NCI-H2107 (cell line): ENCODE measurements around the gene PRM2.

Experiments
- DNase-seq: peaks from one replicate; lab custom pipeline; 2025; lab: John Stamatoyannopoulos, UW

Gene PRM2

GRCh38 chr16:11260596-11260966, 15.7 kb downstream of the PRM2 start:
- no peak for DNase-seq

GRCh38 chr16:11259655-11260595, 16.4 kb downstream of the PRM2 start:
- no peak for DNase-seq

GRCh38 chr16:11258553-11259492, 17.5 kb downstream of the PRM2 start:
- no peak for DNase-seq

- peak; percentile 73 for DNase-seq
These were observed 18.9 kb downstream of the PRM2 start for GRCh38 chr16:11257131-11257938.

- DNase-seq = no peak
These were observed 19.6 kb downstream of the PRM2 start for GRCh38 chr16:11256661-11257130.

GRCh38 chr16:11255737-11256660, 20.3 kb downstream of the PRM2 start, which contains the start of gene SOCS1:
TSS of gene SOCS1 (minus strand) at chr16:11256204. CDS start at chr16:11255478, 726 bp downstream.
- peak; percentile 69 for DNase-seq

- DNase-seq = peak; percentile 25
These were observed 21.2 kb downstream of the PRM2 start for GRCh38 chr16:11254913-11255736.

GRCh38 chr16:11253995-11254912, 22.0 kb downstream of the PRM2 start:
- no peak for DNase-seq

GRCh38 chr16:11253009-11253994, 23.0 kb downstream of the PRM2 start:
- DNase-seq = no peak

GRCh38 chr16:11252482-11252931, 23.8 kb downstream of the PRM2 start:
- no peak for DNase-seq

- no peak for DNase-seq
These were observed 24.5 kb downstream of the PRM2 start for GRCh38 chr16:11251525-11252481.

- DNase-seq = no peak
These were observed 25.3 kb downstream of the PRM2 start for GRCh38 chr16:11250786-11251524.

GRCh38 chr16:11250091-11250785, 26.0 kb downstream of the PRM2 start:
- DNase-seq = no peak

- DNase-seq = no peak
These were observed 26.8 kb downstream of the PRM2 start for GRCh38 chr16:11249233-11250061.
